A549 (cell line): Measurements from ENCODE around the gene CRACR2B. TPM values are rescaled to one million over a fixed set of nuclear protein-coding genes. Genes with fewer than 3 reads are reported as not detected.

Experiments
- ATAC-seq, 2 experiments: fragments of 200-7000 bp in 1 of 2; fragments of >200 bp in 1 of 2; cut with Nextera tagmentation in 1 of 2; cut with Tn5 transposase in 1 of 2; 3 replicates each; pipeline versions ENCODE4 v1.8.0 to v1.9.1; 2018 to 2020; ENCODE audit warnings: mild to moderate bottlenecking in 1 of 2, moderate library complexity in 1 of 2
- CTCF ChIA-PET: fragments of 300-600 bp; sonication (Branson Sonifier 250); formaldehyde crosslinking; extraction: SDS; loops from one replicate; lab custom pipeline; 2021; ENCODE audit warnings: antibody characterized with exemption, inconsistent platforms; lab: Yijun Ruan, JAX
- POLR2A ChIA-PET: fragments of 350-600 bp; formaldehyde crosslinking; extraction: SDS; loops from one replicate; lab custom pipeline; 2021; ENCODE audit warnings: antibody characterized with exemption, inconsistent platforms; lab: Yijun Ruan, JAX
- DNase-seq, 2 experiments: peaks; one replicate each; pipeline versions ENCODE4 v3.0.0 to v3.0.0-alpha.2; 2011 to 2016; ENCODE audit warnings: low read depth in 1 of 2, low spot score in 1 of 2
- FAIRE-seq: peaks from 2 replicates; lab custom pipeline; 2011; peaks lifted over from hg19 to GRCh38; lab: Jason Lieb, UNC
- H3K27ac ChIP-seq, 2 experiments: fragments of >200 bp; sonication (Bioruptor Twin); formaldehyde crosslinking; 3 replicates each; pipeline ENCODE4 v1.5.1; 2016 to 2017
- H3K4me1 ChIP-seq: fragments of >200 bp; sonication (Bioruptor Twin); formaldehyde crosslinking; 3 replicates; pipeline ENCODE4 v1.6.1; 2016
- H3K4me2 ChIP-seq: fragments of >200 bp; sonication (Bioruptor Twin); formaldehyde crosslinking; 3 replicates; pipeline ENCODE4 v1.6.1; 2016
- H3K4me3 ChIP-seq: fragments of >200 bp; sonication (Bioruptor Twin); formaldehyde crosslinking; 3 replicates; pipeline ENCODE4 v1.5.1; 2016
- H3K9me3 ChIP-seq: fragments of >200 bp; sonication (Bioruptor Twin); formaldehyde crosslinking; 3 replicates; pipeline ENCODE4 v1.6.1; 2016
- BHLHE40 ChIP-seq: IDR thresholded peaks from 2 replicates; pipeline ENCODE4 v1.6.1; 2012; ENCODE audit warnings: low read depth, low read length, inconsistent platforms
- CBX2 ChIP-seq: fragments of 200-600 bp; sonication (generic); IDR thresholded peaks from 2 replicates; pipeline ENCODE4 v1.6.1; 2016; ENCODE audit warnings: low read depth, mild to moderate bottlenecking, borderline replicate concordance
- CBX8 ChIP-seq: fragments of 200-600 bp; sonication (generic); IDR thresholded peaks from 2 replicates; pipeline ENCODE4 v1.6.1; 2016
- CEBPB ChIP-seq, 2 experiments: fragments of >200 bp in 1 of 2; sonication (Bioruptor Twin) in 1 of 2; formaldehyde crosslinking in 1 of 2; IDR thresholded peaks; 2 replicates each; pipeline ENCODE4 v1.6.1; 2012 to 2016
- CHD4 ChIP-seq: fragments of 200-600 bp; sonication (generic); IDR thresholded peaks from 2 replicates; pipeline ENCODE4 v1.6.1; 2016; ENCODE audit warnings: antibody characterized with exemption, mild to moderate bottlenecking, borderline replicate concordance
- ESRRA ChIP-seq: fragments of 150-350 bp; IDR thresholded peaks from 2 replicates; pipeline ENCODE4 v1.6.1; 2014; ENCODE audit warnings: mild to moderate bottlenecking, low read length, borderline replicate concordance
- FOSB ChIP-seq: fragments of 250-450 bp; sonication (Bioruptor Pico); IDR thresholded peaks from 2 replicates; pipeline ENCODE4 v1.5.0; 2020; ENCODE audit warnings: mild to moderate bottlenecking, moderate library complexity
- FOSL2 ChIP-seq, 2 experiments: fragments of 450-650 bp in 1 of 2; fragments of >200 bp in 1 of 2; sonication (Bioruptor Twin) in 1 of 2; formaldehyde crosslinking; IDR thresholded peaks; 2 replicates each; pipeline versions ENCODE4 v1.5.0 to v1.6.1; 2016 to 2020; ENCODE audit warnings: mild to moderate bottlenecking in 1 of 2, moderate library complexity in 1 of 2
- GATA3 ChIP-seq: IDR thresholded peaks from 2 replicates; pipeline ENCODE4 v1.6.1; 2012; ENCODE audit warnings: borderline replicate concordance
- HOXA7 ChIP-seq: fragments of 250-450 bp; sonication (Bioruptor Pico); IDR thresholded peaks from 2 replicates; pipeline ENCODE4 v1.5.0; 2020; ENCODE audit warnings: mild to moderate bottlenecking, moderate library complexity
- KDM1A ChIP-seq: fragments of 200-600 bp; sonication (generic); IDR thresholded peaks from 2 replicates; pipeline ENCODE4 v1.6.1; 2016; ENCODE audit warnings: low read depth, mild to moderate bottlenecking
- KDM5A ChIP-seq: fragments of 200-600 bp; sonication (generic); IDR thresholded peaks from 2 replicates; pipeline ENCODE4 v1.6.1; 2016; ENCODE audit warnings: antibody characterized with exemption, mild to moderate bottlenecking
- MYC ChIP-seq: IDR thresholded peaks from 2 replicates; pipeline ENCODE4 v1.6.1; 2012; ENCODE audit warnings: mild to moderate bottlenecking, inconsistent platforms, low read length, improper control_type of control experiment, borderline replicate concordance
- NFE2L2 ChIP-seq: fragments of 150-350 bp; conservative IDR thresholded peaks from 2 replicates; pipeline ENCODE4 v1.6.1; 2014; ENCODE audit warnings: low read length
- NPAS2 ChIP-seq: fragments of 250-450 bp; sonication (Bioruptor Pico); IDR thresholded peaks from 2 replicates; pipeline ENCODE4 v1.8.0; 2022; ENCODE audit warnings: mild to moderate bottlenecking, moderate library complexity, borderline replicate concordance
- PHF8 ChIP-seq: fragments of 200-600 bp; sonication (generic); IDR thresholded peaks from 2 replicates; pipeline ENCODE4 v1.6.1; 2016; ENCODE audit warnings: low read depth, mild to moderate bottlenecking, antibody characterized with exemption, moderate library complexity, borderline replicate concordance
- POLR2A ChIP-seq: IDR thresholded peaks from 2 replicates; pipeline ENCODE4 v1.6.1; 2012; ENCODE audit warnings: mild to moderate bottlenecking, low read length
- POLR2AphosphoS2 ChIP-seq: conservative IDR thresholded peaks from 2 replicates; pipeline ENCODE4 v1.6.1; 2012; ENCODE audit warnings: low read length, improper control_type of control experiment, inconsistent platforms
- RCOR1 ChIP-seq: fragments of 150-350 bp; IDR thresholded peaks from 2 replicates; pipeline ENCODE4 v1.6.1; 2014; ENCODE audit warnings: antibody characterized with exemption, low read length, low read depth
- SREBF2 ChIP-seq: fragments of 450-650 bp; IDR thresholded peaks from 2 replicates; pipeline ENCODE4 v1.6.1; 2014; ENCODE audit warnings: mild to moderate bottlenecking, moderate library complexity
- TP53 ChIP-seq: fragments of 250-450 bp; sonication (Bioruptor Pico); IDR thresholded peaks from 2 replicates; pipeline ENCODE4 v1.5.0; 2021; ENCODE audit warnings: mild to moderate bottlenecking, moderate library complexity
- ZFP36 ChIP-seq: fragments of 450-650 bp; IDR thresholded peaks from 2 replicates; pipeline ENCODE4 v1.6.1; 2014; ENCODE audit warnings: borderline replicate concordance; ENCODE audit not compliant: partially characterized antibody
- ZNF302 ChIP-seq: fragments of 250-450 bp; sonication (Bioruptor Pico); IDR thresholded peaks from 2 replicates; pipeline ENCODE4 v1.9.0; 2021; ENCODE audit warnings: inconsistent platforms, mild to moderate bottlenecking, moderate library complexity
- ZSCAN20 ChIP-seq: fragments of 250-450 bp; sonication (Bioruptor Pico); IDR thresholded peaks from 2 replicates; pipeline ENCODE4 v1.8.0; 2022; ENCODE audit warnings: mild to moderate bottlenecking, moderate library complexity
- WGBS: methylation state at CpG from one replicate; pipeline ENCODE4 v1.1.6; 2017; ENCODE audit errors: missing lambda C conversion rate; 5-methylcytosine and 5-hydroxymethylcytosine counted together
- polyA plus RNA-seq, 4 experiments: library from polyadenylated mRNA; depleted of rRNA in 3 of 4; stranded (reverse); fragments of >200 nt; fragmentation: RNase III in 1 of 4; extraction: RNeasy Plus Mini Kit Qiagen cat#74134 plus additional on column Dnase treatment in 1 of 4; gene quantifications; 2 replicates in 3 of 4; 3 replicates in 1 of 4; pipeline ENCODE4 v1.2.3, GENCODE V29; 2011 to 2017
- TF ChIP-seq, protein P1 (sequence below): IDR thresholded peaks from 2 replicates; pipeline ENCODE4 v1.6.1; 2012
- TF ChIP-seq, protein P2 (sequence below): IDR thresholded peaks from 2 replicates; pipeline ENCODE4 v1.6.1; 2012
- TF ChIP-seq, protein P3 (sequence below): fragments of 450-650 bp; IDR thresholded peaks from 2 replicates; pipeline ENCODE4 v1.6.1; 2014; ENCODE audit warnings: antibody characterized with exemption
- TF ChIP-seq, protein P4 (sequence below): IDR thresholded peaks from 2 replicates; pipeline ENCODE4 v1.6.1; 2012; ENCODE audit warnings: low read depth, borderline replicate concordance
- TF ChIP-seq, protein P5 (sequence below): fragments of 200-600 bp; sonication (generic); IDR thresholded peaks from 2 replicates; pipeline ENCODE4 v1.6.1; 2016; ENCODE audit warnings: antibody characterized with exemption, mild to moderate bottlenecking, moderate library complexity

Gene CRACR2B
- polyA plus RNA-seq, 2 of the 4 experiments (the other 2 are of a cell fraction): 1.2 to 3.0 TPM

DNA sequence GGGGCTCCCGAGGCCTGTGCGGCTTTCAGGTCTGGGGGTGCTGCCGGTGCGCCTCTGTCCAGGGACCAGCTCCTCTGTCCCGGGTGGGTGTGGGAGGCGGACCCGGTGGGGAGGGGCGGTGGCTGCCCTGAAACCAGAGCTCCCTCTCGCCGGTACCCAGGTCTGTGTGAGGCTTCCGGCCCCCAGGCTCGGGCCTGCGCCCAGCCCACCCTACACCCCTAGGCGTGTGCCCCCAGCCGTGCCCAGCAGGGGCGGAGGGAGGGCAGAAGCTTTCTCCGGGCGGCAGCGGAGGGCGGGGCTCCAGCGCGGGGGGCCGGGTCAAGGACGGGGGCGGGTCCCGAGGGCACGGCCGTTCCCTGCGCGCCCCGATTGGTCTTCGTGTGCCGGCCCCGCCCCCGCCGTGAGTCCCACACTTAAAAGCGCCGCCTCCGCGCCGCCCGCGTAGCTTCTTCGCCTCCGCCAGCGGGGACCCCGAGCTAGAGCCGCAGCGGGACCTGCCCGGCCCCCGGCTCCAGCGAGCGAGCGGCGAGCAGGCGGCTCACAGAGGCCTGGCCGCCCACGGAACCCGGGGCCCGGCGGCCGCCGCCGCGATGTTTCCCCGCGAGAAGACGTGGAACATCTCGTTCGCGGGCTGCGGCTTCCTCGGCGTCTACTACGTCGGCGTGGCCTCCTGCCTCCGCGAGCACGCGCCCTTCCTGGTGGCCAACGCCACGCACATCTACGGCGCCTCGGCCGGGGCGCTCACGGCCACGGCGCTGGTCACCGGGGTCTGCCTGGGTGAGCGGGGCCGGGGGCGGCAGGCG, 8.4 kb upstream of the CRACR2B start (continued):
- no peak for TF ChIP-seq FOSL2 (IDR thresholded peaks at IDR 0.05)
- TF ChIP-seq FOSL2 (CRISPR knock-in tag; IDR thresholded peaks at IDR 0.05): no peak
- no peak for TF ChIP-seq NPAS2 (CRISPR knock-in tag)
- TF ChIP-seq BHLHE40: no peak
- TF ChIP-seq TP53: no peak
- no peak for TF ChIP-seq NFE2L2
- TF ChIP-seq, protein P1, sequence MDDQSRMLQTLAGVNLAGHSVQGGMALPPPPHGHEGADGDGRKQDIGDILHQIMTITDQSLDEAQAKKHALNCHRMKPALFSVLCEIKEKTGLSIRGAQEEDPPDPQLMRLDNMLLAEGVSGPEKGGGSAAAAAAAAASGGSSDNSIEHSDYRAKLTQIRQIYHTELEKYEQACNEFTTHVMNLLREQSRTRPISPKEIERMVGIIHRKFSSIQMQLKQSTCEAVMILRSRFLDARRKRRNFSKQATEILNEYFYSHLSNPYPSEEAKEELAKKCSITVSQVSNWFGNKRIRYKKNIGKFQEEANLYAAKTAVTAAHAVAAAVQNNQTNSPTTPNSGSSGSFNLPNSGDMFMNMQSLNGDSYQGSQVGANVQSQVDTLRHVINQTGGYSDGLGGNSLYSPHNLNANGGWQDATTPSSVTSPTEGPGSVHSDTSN: peak; percentile 39; the same call in 1 of the 2 replicates
- TF ChIP-seq CHD4: no peak
- peak; percentile 97 for TF ChIP-seq PHF8
- TF ChIP-seq, protein P2, sequence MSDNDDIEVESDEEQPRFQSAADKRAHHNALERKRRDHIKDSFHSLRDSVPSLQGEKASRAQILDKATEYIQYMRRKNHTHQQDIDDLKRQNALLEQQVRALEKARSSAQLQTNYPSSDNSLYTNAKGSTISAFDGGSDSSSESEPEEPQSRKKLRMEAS: peak; percentile 53
- TF ChIP-seq ZSCAN20 (CRISPR knock-in tag): no peak
- TF ChIP-seq FOSB: no peak
- no peak for TF ChIP-seq POLR2AphosphoS2
- TF ChIP-seq KDM5A: no peak
- TF ChIP-seq HOXA7: no peak
- TF ChIP-seq CEBPB (IDR thresholded peaks at IDR 0.05): no peak
- TF ChIP-seq, protein P3, sequence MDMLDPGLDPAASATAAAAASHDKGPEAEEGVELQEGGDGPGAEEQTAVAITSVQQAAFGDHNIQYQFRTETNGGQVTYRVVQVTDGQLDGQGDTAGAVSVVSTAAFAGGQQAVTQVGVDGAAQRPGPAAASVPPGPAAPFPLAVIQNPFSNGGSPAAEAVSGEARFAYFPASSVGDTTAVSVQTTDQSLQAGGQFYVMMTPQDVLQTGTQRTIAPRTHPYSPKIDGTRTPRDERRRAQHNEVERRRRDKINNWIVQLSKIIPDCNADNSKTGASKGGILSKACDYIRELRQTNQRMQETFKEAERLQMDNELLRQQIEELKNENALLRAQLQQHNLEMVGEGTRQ: no peak
- TF ChIP-seq SREBF2: no peak
- TF ChIP-seq CBX2: no peak
- TF ChIP-seq, protein P4, sequence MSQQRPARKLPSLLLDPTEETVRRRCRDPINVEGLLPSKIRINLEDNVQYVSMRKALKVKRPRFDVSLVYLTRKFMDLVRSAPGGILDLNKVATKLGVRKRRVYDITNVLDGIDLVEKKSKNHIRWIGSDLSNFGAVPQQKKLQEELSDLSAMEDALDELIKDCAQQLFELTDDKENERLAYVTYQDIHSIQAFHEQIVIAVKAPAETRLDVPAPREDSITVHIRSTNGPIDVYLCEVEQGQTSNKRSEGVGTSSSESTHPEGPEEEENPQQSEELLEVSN: 0 out of 2 replicates have a peak, but pooled peaks have one; percentile 35
- TF ChIP-seq ZNF302 (CRISPR knock-in tag): no peak
- no peak for TF ChIP-seq CBX8
- 0 out of 2 replicates have a peak, but pooled peaks have one; percentile 36 for TF ChIP-seq MYC
- no peak for TF ChIP-seq RCOR1
- TF ChIP-seq GATA3: peak; percentile 27; the same call in 1 of the 2 replicates

DNA sequence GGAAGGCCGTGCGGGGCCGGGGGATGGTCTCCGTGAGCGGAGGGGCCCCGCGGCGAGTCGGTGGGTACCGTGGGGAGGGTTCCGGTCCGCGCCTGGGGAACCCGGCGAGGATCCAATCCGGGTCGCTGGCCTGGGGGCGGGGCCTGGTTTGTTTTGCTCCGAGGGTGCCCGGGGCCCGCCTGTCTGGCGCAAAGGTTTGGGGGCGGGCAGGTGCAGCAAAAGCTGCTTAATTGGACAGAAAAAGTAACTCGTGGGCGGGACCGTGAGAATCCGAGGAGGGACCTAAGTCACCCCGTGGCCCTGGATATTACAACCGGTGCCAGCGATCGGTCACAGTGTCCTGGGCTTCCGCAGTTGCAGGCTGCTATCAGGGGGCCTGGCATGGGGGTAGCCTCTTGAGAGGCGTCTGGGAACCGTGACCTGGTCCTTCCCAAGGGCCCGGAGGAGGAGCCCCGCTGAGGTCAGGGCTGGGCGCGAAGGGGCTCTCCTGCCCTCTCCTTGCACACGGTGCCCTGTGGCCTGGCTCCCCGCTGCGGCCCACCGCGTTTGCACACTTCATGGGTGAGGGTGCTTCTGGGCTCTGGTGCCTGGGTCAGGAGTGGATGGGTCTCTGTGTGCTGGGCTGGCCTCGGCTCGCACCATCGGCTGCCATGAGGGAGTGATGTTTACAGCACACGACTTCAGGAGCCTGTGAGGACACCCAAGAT, 7.6 kb upstream of the CRACR2B start:
- WGBS: 8% methylated on average over 31 of the region's 47 CpGs
- peak overlapping the region; percentile 99 for H3K4me3 ChIP-seq
- H3K4me2 ChIP-seq: peak overlapping the region; percentile 97
- CTCF ChIA-PET: interaction anchor here (0.7 to 1.7 kb wide), 3 partner anchors 8 to 20 kb away, joined by 3 read pairs; no protein-coding TSS in a partner anchor
- peak; percentile 36 to 64 for ATAC-seq
- peak; percentile 77 to 92 for DNase-seq
- peak overlapping the region; percentile 87 to 90 for H3K27ac ChIP-seq
- H3K4me1 ChIP-seq: peaks cover 40% of the 10 kb centered on the region
- no peak for FAIRE-seq
- no peaks in the 10 kb centered on the region for H3K9me3 ChIP-seq
- POLR2A ChIA-PET: interaction anchor here (0.6 to 3.1 kb wide), 11 partner anchors 9 to 43 kb away, joined by 3 to 52 read pairs (median 9); partner anchors contain the start of genes CD151, CRACR2B, RPLP2 and TSPAN4
- TF ChIP-seq KDM1A: no peak
- no peak for TF ChIP-seq ESRRA
- TF ChIP-seq, protein P2: peak; percentile 39
- TF ChIP-seq, protein P5, sequence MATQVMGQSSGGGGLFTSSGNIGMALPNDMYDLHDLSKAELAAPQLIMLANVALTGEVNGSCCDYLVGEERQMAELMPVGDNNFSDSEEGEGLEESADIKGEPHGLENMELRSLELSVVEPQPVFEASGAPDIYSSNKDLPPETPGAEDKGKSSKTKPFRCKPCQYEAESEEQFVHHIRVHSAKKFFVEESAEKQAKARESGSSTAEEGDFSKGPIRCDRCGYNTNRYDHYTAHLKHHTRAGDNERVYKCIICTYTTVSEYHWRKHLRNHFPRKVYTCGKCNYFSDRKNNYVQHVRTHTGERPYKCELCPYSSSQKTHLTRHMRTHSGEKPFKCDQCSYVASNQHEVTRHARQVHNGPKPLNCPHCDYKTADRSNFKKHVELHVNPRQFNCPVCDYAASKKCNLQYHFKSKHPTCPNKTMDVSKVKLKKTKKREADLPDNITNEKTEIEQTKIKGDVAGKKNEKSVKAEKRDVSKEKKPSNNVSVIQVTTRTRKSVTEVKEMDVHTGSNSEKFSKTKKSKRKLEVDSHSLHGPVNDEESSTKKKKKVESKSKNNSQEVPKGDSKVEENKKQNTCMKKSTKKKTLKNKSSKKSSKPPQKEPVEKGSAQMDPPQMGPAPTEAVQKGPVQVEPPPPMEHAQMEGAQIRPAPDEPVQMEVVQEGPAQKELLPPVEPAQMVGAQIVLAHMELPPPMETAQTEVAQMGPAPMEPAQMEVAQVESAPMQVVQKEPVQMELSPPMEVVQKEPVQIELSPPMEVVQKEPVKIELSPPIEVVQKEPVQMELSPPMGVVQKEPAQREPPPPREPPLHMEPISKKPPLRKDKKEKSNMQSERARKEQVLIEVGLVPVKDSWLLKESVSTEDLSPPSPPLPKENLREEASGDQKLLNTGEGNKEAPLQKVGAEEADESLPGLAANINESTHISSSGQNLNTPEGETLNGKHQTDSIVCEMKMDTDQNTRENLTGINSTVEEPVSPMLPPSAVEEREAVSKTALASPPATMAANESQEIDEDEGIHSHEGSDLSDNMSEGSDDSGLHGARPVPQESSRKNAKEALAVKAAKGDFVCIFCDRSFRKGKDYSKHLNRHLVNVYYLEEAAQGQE: 0 out of 2 replicates have a peak, but pooled peaks have one; percentile 5
- TF ChIP-seq POLR2AphosphoS2: no peak
- TF ChIP-seq ZFP36: no peak
- TF ChIP-seq RCOR1: no peak
- TF ChIP-seq, protein P1: 0 out of 2 replicates have a peak, but pooled peaks have one; percentile 51
- TF ChIP-seq ZSCAN20 (CRISPR knock-in tag): no peak
- TF ChIP-seq CHD4: no peak
- TF ChIP-seq POLR2A: 0 out of 2 replicates have a peak, but pooled peaks have one; percentile 13
